ENCODE measurements around the gene TMEM238.

Gene TMEM238

GRCh38 chr19:55358493-55358892 lies 25.6 kb downstream of the TMEM238 start:
- no peak for DNase-seq (ENCODE audit: low spot score)

DNA sequence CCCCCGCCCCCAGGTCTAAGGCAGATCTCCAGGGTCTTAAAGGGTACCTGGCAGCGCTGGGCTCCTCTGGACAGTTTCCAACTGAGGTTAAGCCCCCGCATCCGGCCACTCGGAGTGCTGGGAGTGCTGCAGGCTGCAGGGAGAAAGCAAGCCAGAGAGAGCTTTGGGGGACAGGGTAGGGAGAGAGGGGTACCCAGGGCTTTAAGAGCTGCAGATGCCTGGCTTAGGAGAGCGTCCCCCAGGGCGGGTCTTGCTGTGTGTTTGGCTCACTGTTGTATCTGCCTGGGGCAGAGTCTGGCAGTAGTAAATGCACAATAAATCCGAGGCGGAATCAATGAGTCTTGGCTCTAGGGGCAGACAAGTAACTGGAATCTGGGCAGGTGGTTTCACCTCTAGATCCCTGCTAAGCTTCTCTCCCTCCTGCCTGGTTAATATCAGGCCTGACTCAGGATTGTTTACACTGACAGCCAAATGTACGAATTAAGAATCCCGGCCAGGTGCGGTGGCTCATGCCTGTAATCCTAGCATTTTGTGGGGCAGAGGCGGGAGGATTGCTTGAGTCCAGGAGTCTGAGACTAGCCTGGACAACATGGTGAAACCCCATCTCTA lies 28.8 kb downstream of the TMEM238 start:
- DNase-seq (ENCODE audit: low spot score): no peak

GRCh38 chr19:55354698-55355212 lies 29.3 kb downstream of the TMEM238 start, which contains the start of gene COX6B2:
Gene COX6B2, minus strand, starts transcription at chr19:55354719. Its CDS starts 198 bp downstream, at chr19:55354521.
- DNase-seq (ENCODE audit: low spot score): no peak

GRCh38 chr19:55353803-55354697 lies 30.0 kb downstream of the TMEM238 start:
- DNase-seq (ENCODE audit: low spot score): peak; percentile 74

DNA sequence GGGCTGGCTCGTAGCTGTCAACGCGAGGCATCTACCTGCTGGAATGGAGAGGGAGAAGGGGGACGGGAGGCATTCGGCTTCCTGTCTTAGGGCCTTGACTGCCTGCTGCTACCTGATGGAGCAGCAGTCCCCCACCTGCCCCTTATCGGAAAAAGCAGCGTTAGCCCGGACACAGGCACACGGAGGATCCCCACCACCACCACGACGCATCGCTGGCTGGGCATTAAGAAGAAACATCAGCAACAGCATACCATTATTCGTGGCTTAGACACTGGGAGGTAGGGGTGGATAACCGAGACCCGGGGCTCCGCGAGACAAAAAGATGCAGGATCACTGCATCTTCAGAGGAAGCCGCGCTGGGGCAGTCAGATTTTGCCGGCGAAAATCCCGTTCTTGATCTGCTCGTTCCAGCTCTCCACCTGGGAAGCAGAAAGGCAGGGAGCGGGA lies 30.7 kb downstream of the TMEM238 start:
- no peak for DNase-seq (ENCODE audit: low spot score)

DNA sequence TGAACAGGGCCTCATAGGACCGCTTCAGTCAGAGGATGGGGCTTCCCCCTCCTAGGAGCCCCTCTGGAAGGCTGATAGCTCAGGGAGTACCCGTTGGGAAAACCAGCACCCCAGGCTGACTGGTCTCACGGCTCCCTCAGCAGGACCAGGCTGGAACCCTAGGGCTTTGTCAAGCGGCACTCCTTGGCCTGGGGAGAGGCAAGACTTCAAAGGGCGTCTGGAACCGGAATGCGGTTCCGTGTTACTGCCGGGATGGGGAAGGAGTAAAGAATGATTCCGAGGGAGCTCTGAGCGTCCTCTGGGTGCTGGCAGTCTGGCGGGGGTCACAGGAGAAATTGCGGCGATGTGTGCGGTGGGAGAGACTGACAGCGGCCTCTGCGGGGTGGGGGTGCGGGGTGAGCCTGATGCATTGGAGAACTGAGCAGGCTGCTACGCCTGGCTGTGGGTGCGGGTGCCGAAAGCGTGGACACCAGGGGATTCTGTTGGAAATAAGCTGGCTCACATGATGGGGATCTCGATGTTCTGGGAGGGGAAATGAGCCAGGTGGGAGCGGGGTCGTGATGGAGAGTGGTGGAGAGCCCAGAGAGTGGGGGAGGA lies 31.4 kb downstream of the TMEM238 start:
- no peak for DNase-seq (ENCODE audit: low spot score)

DNA sequence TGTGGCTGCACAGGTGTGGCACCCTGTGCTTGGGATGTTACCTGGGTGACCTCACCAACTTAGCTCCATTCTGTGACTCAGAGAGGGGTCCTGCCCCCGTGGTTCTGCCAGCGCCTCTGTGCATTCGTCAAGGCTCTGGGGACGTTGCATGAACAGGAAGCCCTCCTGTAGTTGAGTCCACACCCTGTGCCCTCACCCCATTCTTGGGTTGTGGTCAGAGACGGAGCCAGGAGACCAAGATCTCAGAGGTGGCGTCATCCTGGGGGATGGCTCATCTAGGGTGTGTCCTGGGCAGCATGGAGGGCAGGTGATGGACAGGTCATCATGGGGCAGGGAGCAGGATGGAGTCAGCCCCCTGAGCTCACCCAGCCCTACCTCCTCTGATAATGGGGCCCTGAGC lies 32.1 kb downstream of the TMEM238 start:
- no peak for DNase-seq (ENCODE audit: low spot score)

DNA sequence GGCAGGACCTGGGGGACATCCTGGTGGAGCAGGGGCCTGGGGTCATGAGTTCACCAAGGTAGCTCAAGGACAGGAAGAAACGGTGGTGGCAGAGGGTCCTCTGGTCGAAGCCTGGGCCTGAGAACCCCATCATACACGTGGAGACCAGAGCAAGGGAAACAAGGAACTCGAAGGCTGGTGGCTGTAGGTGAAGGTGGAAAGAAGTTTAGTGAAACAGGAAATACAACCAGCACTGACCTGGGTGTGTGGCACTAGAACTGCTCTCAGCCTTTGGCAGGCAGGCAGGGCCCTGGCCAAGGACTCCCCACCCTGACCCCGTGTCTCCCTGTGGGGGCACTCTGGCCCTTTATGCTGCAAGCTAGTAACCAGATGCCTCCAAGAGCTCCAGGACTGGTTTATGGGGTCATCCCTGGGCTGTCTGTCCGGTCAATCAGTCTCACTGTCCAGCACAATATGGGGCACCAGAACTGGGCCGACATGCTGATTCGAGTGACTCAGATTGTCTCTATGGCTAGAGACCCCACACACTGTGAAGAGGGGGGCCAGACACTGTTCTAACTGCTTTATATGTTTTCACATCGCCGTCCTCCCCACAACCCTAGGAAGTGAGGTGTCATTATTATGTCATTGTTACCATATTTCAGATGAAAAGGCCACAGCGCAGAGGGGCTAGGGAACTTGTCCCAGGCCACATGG lies 33.3 kb downstream of the TMEM238 start:
- DNase-seq (ENCODE audit: low spot score): no peak

GRCh38 chr19:55348317-55349034 lies 35.6 kb downstream of the TMEM238 start:
- no peak for DNase-seq (ENCODE audit: low spot score)

DNA sequence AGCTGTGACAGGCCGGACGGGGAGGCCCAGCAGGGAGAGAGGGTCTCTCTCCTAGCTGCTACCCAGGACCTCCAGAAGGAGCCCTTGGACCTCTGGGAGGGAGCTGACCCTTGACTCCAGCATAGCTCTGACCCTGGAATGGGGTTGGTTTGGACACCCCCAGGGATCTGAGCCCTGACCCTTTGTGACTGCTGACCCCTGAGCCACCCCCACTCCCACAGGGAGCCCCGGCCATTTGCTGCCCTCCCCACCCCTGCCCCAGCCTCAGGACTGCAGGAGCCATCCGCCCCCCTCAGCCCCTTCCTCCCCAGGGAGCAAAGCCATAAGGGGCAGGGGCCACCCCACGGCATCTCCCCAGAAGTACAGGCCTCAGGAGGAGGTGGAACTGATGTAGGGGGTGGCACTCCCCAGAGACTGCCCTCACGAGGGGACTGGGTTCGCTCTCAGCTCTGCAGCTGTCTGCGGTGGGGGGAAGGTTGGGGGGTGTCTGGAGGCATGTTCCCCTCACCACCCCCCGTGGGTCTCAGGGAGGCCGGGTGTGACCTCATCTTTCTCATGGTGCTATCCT lies 36.6 kb downstream of the TMEM238 start:
- DNase-seq (ENCODE audit: low spot score): no peak

GRCh38 chr19:55346725-55347441 lies 37.2 kb downstream of the TMEM238 start:
- DNase-seq (ENCODE audit: low spot score): no peak

DNA sequence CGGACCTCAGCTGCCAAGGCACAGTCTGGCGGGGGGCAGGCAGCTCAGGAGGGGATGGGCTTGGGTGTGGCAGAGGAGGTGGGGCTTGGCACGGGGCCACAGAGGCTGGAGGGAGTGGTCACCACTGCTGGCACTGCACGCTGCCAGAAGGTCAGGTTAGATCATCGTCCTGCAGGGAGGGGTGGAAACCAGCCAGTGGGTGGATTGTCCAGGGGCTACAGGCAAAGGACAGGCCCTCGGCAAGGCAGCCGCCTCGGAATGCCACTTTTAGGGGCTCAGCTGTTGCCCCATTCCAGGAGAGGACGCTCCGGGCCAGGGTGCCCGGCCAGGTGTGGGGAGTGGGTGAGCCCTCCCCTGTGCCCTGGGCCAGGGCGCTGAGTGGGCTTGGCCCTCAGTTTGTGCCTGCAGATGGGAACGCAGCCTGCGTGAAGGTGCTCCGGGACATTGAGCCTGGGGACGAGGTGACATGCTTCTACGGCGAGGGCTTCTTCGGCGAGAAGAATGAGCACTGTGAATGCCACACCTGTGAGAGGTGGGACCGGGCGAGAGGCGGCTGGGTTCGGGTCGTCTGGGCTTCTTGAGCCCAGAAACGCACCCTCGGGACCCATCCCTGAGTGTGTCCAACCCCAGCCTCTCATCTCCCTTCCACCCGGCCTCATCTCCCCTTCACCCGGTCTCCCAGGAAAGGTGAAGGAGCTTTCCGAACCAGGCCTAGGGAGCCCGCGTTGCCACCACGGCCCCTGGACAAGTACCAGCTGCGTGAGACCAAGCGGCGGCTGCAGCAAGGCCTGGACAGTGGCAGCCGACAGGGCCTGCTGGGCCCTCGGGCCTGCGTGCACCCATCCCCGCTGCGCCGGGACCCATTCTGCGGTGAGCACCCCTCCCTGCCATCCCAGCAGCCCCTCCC lies 38.0 kb downstream of the TMEM238 start:
- no peak for DNase-seq (ENCODE audit: low spot score)

DNA sequence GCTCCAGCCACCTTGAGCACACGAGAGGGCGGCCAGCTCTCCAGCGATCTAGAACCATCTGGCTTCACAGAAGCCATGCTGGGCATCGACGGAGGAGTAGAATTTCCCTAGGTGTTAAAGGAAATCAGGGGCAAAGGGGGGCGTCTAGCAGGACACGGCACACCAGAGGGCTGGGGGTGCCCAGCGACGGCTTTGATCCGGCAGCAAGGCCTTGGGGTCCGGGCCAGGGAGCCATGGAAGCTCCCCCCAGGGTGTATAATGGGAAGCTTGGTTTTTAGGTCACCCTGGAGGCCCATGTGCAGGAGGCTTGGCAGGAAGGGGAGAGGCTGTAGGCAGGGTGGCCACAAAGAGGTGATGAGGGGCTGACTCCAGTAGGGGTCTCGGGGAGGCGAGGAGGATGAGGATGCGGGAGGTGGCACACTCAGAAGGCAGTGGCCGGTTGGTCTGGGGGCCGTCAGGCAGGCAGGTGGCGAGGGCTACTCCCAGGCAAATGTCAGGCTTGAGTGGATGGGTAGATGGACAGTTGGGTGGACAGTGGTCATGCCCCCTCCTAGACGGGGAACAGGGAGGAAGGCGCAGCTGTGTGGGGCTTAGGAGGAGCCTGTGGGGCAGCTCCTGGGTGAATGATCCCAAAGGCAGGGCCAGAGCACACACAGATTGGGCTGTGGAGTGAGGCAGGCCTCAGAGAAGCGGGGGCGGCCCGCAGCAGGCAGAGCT lies 38.8 kb downstream of the TMEM238 start:
- DNase-seq (ENCODE audit: low spot score): no peak

DNA sequence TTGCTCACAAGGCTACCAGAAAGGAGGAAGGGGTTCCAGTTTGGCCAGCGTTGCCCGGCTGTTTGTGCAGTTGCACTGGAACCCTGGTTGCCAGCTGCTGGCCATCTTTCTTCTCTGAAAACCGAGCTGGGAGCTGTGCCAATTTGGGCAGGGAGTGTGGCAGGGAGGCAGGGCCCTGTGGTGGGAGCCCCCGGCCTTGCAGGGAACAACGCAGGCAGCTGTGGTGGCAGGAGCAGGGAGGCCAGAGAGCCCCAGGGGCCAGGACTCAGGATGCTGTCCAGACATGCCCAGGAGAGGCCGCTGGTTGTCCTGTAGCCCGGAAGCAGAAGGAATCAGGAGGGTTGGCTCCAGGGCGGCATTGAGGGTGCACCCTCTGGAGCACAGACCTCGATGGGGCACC lies 39.6 kb downstream of the TMEM238 start:
- DNase-seq (ENCODE audit: low spot score): no peak

DNA sequence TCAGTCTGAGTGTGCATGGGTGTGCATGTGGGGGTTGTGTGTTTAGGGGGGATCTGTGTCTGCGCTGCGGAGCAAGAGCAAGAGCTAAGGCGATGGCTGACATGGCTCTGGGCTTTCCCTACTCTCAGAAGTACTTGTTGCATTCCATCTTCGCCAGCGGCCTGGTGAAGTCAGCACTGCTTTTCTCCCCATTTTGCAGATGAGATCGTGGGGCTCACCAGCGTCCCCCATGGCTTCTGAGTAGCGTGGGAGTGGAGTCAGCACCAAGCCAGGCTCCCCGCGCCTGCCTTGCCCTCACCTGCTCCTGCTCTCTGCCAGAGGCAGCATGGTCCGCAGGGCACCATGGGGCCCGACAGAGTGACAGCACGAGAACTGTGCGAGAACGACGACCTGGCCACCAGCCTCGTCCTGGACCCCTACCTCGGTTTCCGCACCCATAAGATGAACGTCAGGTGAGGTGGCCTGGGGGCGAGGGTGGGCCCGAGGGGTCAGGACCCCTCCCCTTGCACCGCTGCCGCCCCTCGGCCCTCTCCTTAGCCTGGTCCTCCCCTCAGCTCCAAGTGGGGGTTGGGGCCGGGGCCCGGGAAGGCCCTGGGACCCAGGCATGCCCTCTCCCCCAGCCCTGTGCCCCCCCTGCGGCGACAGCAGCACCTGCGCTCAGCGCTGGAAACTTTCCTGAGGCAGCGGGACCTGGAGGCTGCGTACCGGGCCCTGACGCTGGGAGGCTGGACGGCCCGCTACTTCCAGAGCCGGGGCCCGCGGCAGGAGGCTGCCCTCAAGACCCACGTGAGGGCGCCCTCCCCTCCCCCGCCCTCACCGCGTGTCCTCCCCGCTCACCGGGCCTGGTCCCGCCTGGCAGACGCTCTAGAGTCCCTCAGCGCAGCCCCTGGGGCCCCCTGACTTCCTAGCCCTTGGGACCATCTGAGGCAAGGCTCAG lies 42.2 kb downstream of the TMEM238 start:
- no peak for DNase-seq (ENCODE audit: low spot score)

DNA sequence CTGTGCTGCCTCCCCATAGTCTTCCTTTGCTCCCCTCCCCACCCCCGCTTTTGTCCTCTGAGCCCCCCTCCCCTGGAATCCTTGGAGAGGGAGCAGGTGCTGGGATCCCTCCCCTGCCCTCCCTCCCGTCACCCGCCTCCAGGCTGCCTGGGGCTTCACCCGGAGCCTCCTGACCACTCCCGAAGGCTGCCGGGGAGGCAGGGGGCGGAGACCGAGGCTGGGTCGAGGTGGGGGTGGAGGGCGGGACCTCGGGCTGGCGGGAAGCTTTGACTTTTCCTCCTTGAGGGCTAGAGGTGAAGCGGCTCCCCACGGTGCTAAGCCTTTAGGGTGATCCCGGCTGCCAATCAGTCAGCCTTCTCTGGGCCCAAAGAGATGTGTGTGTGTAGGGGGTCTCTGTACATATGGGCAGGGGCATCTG lies 42.9 kb downstream of the TMEM238 start:
- DNase-seq (ENCODE audit: low spot score): peak; percentile 87

GRCh38 chr19:55340784-55341147 lies 43.3 kb downstream of the TMEM238 start:
- no peak for DNase-seq (ENCODE audit: low spot score)
